GM19193 (cell line): ENCODE measurements around the gene CHST11.

Source experiments
- POLR2A ChIP-seq: IDR thresholded peaks from 4 replicates; pipeline ENCODE4 v1.6.1; 2011; ENCODE audit not compliant: insufficient read depth, insufficient read length; ENCODE audit errors: extremely low read depth

The CHST11 gene

DNA sequence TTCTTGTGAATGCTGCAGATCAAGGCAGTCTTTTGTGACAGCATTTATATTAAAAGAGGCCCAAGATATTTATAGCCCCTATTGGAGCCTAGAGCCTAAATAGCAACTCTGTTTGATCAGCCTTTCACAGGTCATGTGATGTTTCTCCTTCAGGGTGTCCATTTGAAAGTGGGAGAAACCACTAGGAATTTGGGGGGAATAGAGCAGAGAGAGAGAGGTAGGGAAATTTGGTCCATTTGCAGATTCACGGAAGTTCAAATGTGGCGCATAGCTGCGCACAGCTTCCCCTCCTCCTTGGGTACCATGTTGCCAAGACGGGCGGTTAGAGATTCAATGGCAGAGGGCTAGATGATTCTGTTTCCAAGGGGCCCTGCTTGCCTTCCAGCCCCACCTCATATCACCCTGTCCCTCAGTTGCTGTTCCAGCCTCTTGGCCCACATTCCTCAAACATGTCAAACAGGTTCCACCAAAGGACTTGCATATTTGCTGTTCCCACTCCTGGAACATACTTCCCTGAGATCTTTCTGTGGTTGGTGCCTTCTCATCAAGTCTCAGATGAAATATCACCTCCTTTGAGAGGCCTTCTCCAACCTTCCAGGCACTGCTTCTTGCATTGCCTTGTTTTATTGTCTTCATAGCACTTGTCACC is 220.8 kb downstream of the CHST11 start:
- no peak for TF ChIP-seq POLR2A

DNA sequence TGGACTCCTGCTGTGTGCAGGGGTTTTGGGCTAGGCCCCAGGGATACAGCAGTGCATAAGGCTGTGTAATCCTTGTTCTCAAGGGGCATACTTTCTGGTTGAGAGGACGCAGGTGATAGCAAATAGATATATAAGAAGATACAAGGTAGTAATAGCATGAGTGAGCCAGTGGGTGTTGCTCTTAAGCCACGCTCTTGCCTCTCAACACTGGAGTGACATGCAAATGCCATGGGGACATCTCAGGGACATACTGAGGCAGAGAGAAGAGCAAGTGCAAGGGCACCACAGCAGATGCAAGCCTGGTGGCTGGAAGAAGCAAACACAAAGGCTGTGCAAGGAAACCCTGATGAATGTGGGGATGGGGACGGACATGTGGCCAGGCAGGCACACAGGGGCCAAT is 223.3 kb downstream of the CHST11 start:
- no peak for TF ChIP-seq POLR2A

DNA sequence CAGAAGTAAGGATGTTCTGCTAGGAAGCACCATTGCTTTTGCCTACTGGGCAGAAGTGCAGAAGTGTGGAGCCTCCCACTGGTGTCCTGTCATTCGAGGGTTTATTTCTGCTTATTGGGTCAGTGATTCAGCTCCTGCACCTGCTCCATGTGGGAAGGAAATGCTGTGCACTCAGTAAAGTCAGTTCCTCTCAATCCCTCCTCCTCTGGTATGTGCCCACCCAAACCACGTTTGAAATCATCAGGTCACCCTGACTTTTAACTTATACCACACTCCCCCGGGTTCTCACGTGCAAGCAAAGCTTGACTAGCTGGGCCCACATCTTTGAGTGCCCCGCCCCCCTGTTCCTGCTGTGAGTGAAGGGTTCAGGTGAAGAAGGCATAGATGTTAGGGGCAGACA is 223.7 kb downstream of the CHST11 start:
- TF ChIP-seq POLR2A: no peak

DNA sequence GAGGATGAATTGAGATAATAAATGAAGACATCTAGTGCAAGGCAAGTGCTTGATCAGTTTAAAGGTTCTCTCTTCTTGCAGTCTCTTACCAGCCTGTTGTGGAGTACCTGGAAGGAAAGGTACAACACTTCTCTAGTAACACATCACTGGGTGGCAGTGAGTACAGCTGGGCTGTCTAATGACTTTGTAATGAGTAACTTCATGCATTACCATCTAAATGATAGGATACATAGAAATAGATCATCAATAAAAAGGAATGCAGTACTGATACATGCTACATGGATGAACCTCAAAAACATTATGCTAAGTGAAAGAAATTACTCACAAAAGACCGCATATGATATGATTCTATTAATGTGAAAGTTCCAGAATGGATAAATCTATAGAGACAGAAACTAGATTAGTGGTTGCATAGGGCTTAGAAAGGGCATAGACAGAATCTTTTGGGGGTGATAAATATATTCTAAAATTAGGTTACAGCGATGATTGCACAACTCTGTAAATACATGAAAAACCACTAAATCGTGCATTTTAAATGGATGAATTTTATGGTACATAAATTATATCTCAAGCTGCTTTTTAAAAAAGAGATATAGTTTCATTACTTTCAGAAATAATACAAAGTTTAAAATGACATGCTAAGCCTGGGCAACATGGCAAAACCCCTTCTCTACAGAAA is 224.4 kb downstream of the CHST11 start:
- TF ChIP-seq POLR2A: no peak

DNA sequence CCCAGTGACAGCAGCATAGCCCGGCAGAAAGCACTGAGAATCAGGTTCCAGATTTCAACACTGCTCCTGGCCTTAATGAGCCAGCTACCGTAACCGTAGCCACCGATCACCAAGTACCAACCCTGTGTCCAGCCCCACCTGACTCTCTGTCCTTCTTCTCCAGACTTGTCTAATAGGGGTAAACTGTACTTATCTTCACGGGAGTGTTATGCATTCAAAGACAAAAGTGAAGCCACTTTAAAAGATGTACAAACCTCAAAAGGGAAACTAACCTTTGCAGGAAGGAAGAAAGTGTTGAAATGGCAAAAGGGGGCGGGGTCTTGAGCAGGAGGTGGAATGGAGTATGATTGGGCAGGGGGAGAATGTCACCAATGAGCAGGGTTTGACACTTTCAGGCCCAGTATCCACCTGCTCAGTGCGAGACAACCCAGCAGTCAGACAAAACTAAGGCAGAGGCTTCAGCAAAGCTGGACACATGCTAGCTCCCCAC is 226.1 kb downstream of the CHST11 start:
- peak; percentile 63 for TF ChIP-seq POLR2A

DNA sequence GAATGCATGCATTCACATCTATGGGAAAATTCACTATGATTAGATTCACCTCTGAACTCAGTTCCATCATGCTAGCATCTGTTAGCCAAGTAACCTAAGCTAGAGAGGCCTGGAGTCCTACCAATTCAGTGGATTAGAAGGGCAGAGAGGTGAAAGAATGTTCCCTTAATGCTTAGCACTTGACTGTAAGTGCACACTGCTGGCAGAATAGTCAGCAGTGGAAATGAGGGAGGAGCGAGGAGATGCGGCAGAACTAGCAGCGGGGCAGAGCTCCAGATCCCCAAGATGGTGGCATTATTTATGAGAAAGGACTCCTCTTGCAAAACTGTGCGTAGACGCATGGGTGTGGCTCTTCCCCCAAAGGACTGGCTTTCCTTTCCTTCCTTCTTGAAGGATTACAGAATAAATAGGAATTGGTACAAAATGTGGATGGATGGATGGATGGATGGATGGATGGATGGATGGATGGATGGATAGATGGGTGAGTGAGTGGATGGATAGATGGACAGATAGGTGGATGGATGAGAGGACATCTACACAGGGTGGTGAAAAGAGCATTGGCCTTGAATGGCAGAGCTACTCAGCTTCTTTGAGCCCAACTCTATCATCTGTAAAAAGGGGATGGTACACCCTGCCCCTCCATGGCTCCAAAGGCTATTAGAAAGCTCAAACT is 227.2 kb downstream of the CHST11 start:
- no peak for TF ChIP-seq POLR2A

DNA sequence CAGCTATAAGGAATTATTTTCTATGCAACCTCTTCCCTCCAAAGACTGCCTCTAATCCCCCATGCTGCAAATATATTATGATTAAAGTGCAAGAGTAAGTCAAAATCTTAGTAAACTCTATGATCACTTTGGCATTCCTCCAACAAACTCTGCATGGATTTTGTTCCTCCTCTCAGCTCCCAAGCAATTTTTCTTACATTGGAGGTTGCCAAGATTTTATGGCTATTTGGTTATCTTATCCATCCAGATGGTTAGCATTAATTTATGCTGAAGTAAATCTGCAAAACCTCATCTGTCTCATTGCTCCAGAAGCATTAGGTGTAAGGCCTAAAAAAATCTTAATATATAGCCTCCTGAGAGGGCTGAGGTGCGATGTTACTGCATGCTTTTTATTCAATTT is 228.1 kb downstream of the CHST11 start:
- no peak for TF ChIP-seq POLR2A

DNA sequence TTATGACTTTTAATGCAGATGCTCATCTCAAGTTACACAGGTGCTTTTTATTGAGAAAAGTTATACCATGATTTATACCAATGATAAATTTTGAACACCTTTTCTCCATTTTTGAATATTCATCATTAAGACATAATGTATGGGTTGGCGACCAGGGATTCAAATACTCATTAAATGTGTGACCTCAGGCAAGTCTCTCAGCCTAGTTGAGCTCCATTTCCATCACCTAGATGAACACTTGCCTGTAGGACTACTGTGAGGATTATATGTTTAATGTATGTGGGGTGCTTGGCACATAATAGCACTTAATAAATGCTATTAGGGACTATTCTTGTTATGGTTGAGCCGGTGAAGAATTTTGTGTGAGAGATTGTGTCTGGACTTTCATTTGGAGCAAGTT is 228.6 kb downstream of the CHST11 start:
- TF ChIP-seq POLR2A: no peak

DNA sequence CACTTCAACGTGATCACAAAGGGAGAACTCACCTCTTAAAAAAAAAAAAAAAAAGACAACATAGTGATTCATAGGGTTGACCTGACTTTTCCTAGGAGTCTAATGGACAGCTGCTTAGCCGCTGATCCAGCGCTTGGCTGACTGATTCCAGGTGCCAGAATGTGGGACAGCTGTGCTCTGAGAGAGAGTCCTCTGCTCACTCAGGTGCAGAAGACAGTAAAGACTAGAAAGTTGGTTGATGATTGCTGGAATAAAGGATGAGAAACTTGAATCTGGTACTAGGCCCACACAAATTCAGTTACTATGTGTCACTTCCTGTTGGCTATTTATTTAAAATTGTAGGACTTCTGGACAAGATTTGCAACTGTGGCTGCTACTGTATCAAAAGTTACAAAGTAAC is 229.4 kb downstream of the CHST11 start:
- TF ChIP-seq POLR2A: no peak

DNA sequence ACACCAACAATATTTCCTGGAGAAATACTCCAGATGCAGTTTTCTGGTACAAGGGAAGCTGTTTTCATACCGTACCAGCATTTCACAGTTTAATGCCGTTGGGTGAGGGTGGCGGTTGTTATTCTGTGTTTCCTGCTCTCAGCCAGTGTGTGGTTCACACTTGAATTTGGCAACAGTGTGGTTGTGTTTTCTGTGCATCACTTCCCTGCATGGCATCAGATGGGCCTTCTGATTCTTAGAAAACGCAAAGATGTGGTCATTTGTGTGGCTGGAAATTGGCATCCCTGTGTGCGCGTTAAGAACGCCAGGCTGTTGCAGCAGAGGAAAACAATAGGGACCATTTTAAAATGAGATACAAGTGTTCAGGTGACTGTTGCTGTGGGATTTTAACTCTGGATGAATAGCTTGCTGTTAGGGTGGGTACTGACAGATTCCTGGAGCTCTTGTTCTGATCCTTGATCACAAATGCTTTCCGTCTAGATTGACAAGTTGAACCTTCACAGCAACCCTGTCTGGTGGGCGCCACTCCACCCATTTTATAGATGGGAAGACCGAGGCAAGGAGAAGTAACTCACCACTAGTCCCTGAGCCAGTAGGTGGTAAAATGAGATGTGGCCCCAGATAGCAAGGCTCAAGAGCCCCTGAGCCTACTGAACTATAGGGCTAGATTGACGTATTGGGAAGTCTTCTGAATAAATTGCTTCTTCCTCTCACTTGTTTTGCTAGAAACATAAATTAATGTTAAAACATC is 231.2 kb downstream of the CHST11 start:
- TF ChIP-seq POLR2A: no peak

DNA sequence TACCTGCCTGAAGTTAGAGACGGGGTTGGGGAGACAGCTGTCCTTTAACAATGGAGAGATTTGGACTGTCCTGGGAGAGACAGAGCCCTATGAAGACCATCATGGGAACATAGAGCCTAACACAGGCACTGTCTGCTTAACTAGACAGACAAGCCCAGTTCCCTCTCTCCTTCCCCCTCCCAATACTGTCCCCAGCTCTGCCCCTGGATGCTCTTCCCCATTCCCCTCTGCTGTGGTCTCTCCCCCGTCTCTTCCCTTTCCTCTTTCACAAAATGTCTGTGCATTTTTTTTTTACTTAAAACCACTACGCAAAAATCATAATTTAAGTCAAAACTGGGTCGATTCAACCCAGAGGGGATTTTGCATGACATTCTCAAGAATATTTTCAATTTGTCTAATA is 232.9 kb downstream of the CHST11 start:
- no peak for TF ChIP-seq POLR2A

DNA sequence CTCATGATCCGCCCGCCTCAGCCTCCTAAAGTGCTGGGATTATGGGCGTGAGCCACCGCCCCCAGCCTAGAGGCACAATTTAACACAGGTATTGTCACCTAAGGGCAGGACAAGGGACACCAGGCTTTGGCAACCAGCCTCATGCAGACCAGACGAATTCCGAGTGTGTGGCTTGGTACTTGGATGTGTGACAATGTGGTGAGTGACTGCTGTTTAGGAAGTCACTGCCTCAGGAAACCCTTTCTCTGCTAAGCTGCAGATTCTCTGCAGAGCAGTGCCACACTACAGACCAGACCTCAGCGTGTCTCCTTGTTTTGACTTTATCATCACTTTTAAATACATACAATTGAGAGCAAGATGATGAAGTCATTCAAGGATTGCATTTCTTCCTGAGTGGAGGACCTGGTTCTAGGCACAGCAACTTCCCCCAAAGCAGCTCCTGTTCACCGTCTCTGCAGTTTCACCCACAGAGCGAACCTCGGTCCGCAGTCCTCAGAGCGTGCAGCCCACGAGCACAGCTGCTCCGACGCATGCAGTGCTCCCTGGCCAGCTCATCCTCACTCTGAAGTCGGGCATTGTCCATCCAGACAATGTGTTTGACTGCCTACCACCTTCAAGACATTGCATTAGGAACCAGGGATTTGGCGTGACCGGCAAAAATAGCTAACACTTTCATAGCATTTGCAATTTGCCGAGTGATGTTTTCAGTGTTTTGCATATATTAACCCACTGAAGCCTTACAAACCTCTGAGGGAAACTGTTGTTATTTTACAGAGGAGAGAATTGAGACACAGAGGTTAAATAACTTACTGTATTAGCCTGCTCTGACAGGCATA is 235.2 kb downstream of the CHST11 start:
- TF ChIP-seq POLR2A: peak; percentile 36

DNA sequence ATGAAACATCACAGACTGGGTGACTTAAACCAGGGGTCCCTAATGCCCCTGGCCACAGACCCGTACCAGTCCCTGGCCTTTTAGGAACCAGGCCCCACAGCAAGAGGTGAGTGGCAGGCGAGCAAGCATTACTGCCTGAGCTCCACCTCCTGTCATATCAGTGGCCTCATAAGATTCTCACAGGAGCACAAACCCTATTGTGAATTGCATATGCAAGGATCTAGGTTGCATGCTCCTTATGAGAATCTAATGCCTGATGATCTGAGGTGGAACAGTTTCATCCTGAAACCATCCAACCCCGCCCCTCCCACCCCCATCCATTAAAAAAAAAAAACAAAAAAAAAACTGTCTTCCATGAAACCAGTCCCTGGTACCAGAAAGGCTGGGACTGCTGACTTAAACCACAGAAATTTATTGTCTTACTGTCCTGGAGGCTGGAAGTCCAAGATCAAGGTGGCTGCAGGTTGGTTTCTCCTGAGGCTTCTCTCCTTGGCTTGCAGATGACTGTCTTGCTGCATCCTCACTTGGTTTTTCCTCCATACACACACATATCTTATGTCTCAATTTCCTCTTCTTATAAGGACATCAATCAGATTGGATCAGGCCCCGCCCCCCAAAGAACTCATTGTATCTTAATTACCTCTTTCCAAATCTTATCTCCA is 235.9 kb downstream of the CHST11 start:
- TF ChIP-seq POLR2A: no peak

DNA sequence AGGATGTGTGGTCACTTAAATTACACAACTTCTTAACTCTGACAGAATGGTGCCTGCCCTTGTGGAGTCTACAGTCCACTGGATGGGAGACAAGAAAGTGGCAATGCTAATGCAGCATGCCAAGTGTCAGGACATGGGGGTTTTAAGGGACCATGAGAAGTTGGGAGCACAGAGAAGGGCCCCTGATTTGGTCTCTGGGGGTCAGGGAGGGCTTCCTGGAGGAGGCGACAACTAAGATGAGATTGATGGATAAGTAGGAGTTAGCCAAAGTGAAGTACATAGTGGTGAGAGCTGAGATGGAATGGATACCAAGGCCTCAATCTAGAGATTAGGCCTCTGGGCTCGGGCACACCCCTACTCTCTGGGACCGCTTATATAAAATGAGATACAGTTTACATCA is 236.7 kb downstream of the CHST11 start:
- no peak for TF ChIP-seq POLR2A
